Neural cell (in vitro differentiated cells): ENCODE results near the gene GOLGA2.

Experiments used
- EP300 ChIP-seq: fragments of 450-650 bp; conservative IDR thresholded peaks from 2 replicates; pipeline ENCODE4 v1.6.1; 2014; ENCODE audit warnings: antibody characterized with exemption, mild to moderate bottlenecking, moderate library complexity; ENCODE audit not compliant: poor library complexity, severe bottlenecking
- EZH2 ChIP-seq: fragments of 200-600, 300-800 bp; shearing (Covaris generic), sonication (generic); IDR thresholded peaks from 2 replicates; pipeline ENCODE4 v1.6.1; 2014; ENCODE audit warnings: antibody characterized with exemption, low read length, borderline replicate concordance, mild to moderate bottlenecking; ENCODE audit not compliant: insufficient read depth, poor library complexity, severe bottlenecking
- POLR2AphosphoS5 ChIP-seq: IDR thresholded peaks from 2 replicates; pipeline ENCODE4 v1.6.1; 2012
- RAD21 ChIP-seq: fragments of 450-650 bp; conservative IDR thresholded peaks from 2 replicates; pipeline ENCODE4 v1.6.1; 2014; ENCODE audit warnings: antibody characterized with exemption, mild to moderate bottlenecking, moderate library complexity
- SMC3 ChIP-seq: fragments of 450-650 bp; conservative IDR thresholded peaks from 2 replicates; pipeline ENCODE4 v1.6.1; 2014; ENCODE audit warnings: antibody characterized with exemption, mild to moderate bottlenecking, moderate library complexity; ENCODE audit not compliant: poor library complexity
- TAF1 ChIP-seq: IDR thresholded peaks from 2 replicates; pipeline ENCODE4 v1.6.1; 2012; ENCODE audit warnings: low read depth
- TF ChIP-seq, protein P1 (sequence below): fragments of 450-650 bp; IDR thresholded peaks from 2 replicates; pipeline ENCODE4 v1.5.1; 2014; ENCODE audit warnings: antibody characterized with exemption, mild to moderate bottlenecking, moderate library complexity; ENCODE audit not compliant: poor library complexity, severe bottlenecking
- TF ChIP-seq, protein P2 (sequence below): IDR thresholded peaks from 2 replicates; pipeline ENCODE4 v1.6.1; 2012; ENCODE audit warnings: borderline replicate concordance

DNA sequence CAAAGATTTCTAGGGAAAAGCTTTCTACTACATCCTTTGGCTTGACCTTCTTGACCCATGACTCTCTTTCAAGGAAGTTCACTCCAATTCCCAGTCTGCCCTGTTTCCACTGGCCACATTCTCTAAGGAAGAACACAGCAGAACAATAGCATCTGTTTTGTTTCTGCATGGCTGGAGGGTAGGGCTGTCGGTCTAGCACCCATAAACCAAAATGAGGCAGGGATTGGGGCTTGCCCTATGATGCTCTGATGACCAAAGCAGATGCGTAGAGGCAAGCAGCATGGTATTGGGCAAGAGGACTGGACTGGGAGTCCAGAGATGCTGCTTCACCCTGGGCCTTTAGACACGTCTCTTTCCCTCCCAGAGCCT, 24.1 kb downstream of the GOLGA2 start:
- TF ChIP-seq, protein P1, sequence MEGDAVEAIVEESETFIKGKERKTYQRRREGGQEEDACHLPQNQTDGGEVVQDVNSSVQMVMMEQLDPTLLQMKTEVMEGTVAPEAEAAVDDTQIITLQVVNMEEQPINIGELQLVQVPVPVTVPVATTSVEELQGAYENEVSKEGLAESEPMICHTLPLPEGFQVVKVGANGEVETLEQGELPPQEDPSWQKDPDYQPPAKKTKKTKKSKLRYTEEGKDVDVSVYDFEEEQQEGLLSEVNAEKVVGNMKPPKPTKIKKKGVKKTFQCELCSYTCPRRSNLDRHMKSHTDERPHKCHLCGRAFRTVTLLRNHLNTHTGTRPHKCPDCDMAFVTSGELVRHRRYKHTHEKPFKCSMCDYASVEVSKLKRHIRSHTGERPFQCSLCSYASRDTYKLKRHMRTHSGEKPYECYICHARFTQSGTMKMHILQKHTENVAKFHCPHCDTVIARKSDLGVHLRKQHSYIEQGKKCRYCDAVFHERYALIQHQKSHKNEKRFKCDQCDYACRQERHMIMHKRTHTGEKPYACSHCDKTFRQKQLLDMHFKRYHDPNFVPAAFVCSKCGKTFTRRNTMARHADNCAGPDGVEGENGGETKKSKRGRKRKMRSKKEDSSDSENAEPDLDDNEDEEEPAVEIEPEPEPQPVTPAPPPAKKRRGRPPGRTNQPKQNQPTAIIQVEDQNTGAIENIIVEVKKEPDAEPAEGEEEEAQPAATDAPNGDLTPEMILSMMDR, result no peak
- no peak for TF ChIP-seq SMC3
- no peak for TF ChIP-seq EZH2
- TF ChIP-seq RAD21, result no peak
- no peak for TF ChIP-seq TAF1
- TF ChIP-seq EP300, result no peak
- no peak for TF ChIP-seq POLR2AphosphoS5
- TF ChIP-seq, protein P2, sequence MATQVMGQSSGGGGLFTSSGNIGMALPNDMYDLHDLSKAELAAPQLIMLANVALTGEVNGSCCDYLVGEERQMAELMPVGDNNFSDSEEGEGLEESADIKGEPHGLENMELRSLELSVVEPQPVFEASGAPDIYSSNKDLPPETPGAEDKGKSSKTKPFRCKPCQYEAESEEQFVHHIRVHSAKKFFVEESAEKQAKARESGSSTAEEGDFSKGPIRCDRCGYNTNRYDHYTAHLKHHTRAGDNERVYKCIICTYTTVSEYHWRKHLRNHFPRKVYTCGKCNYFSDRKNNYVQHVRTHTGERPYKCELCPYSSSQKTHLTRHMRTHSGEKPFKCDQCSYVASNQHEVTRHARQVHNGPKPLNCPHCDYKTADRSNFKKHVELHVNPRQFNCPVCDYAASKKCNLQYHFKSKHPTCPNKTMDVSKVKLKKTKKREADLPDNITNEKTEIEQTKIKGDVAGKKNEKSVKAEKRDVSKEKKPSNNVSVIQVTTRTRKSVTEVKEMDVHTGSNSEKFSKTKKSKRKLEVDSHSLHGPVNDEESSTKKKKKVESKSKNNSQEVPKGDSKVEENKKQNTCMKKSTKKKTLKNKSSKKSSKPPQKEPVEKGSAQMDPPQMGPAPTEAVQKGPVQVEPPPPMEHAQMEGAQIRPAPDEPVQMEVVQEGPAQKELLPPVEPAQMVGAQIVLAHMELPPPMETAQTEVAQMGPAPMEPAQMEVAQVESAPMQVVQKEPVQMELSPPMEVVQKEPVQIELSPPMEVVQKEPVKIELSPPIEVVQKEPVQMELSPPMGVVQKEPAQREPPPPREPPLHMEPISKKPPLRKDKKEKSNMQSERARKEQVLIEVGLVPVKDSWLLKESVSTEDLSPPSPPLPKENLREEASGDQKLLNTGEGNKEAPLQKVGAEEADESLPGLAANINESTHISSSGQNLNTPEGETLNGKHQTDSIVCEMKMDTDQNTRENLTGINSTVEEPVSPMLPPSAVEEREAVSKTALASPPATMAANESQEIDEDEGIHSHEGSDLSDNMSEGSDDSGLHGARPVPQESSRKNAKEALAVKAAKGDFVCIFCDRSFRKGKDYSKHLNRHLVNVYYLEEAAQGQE, result no peak
